K562 (cell line): ENCODE measurements around the gene HDAC1. TPM values are rescaled to one million over a fixed set of nuclear protein-coding genes. Genes with fewer than 3 reads are reported as not detected.
A peak's percentile ranks its signal among the peaks of the same experiment; 100 is the strongest.

Source experiments
- CCNT2 ChIP-seq: IDR thresholded peaks from 2 replicates; pipeline ENCODE4 v1.6.1; 2011; ENCODE audit warnings: borderline replicate concordance, low read depth, mild to moderate bottlenecking, moderate library complexity, mixed read lengths, low read length; ENCODE audit not compliant: insufficient read length; ENCODE audit errors: extremely low read depth
- E2F1 ChIP-seq: sonication (generic); formaldehyde crosslinking; IDR thresholded peaks from 2 replicates; pipeline ENCODE4 v1.8.1; 2023; ENCODE audit warnings: mild to moderate bottlenecking, missing genetic modification reagents, moderate library complexity
- GTF2E2 ChIP-seq: fragments of 200-800 bp; sonication (Bioruptor generic); IDR thresholded peaks from 2 replicates; pipeline ENCODE4 v1.6.1; 2016; ENCODE audit warnings: missing genetic modification characterization, missing compliant biosample characterization
- HDAC3 ChIP-seq: fragments of 450-650 bp; IDR thresholded peaks from 2 replicates; pipeline ENCODE4 v1.6.1; 2018; ENCODE audit warnings: borderline replicate concordance, mild to moderate bottlenecking, moderate library complexity; ENCODE audit not compliant: partially characterized antibody
- NR2F6 ChIP-seq: fragments of 450-650 bp; formaldehyde crosslinking; IDR thresholded peaks from 2 replicates; pipeline ENCODE4 v1.4.0; 2020; ENCODE audit warnings: mild to moderate bottlenecking
- RBM34 ChIP-seq: fragments of 200-400 bp; formaldehyde crosslinking; IDR thresholded peaks from 2 replicates; pipeline ENCODE4 v1.6.1; 2018; ENCODE audit warnings: low read length, borderline replicate concordance; ENCODE audit not compliant: insufficient read depth
- RBM39 ChIP-seq: fragments of 200-400 bp; formaldehyde crosslinking; optimal IDR thresholded peaks from 2 replicates; pipeline ENCODE3; 2018; ENCODE audit warnings: low read depth, low read length
- USF1 ChIP-seq: sonication (generic); formaldehyde crosslinking; IDR thresholded peaks from 2 replicates; pipeline ENCODE4 v1.9.0; 2022; ENCODE audit warnings: mild to moderate bottlenecking, missing genetic modification reagents
- ZBTB2 ChIP-seq: fragments of 450-650 bp; IDR thresholded peaks from 2 replicates; pipeline ENCODE4 v1.6.1; 2016; ENCODE audit warnings: antibody characterized with exemption
- ZNF518B ChIP-seq: fragments of 250-450 bp; sonication (Bioruptor Pico); IDR thresholded peaks from 2 replicates; pipeline ENCODE4 v1.5.0; 2021; ENCODE audit warnings: mild to moderate bottlenecking, moderate library complexity
- ZNF76 ChIP-seq: fragments of 250-450 bp; sonication (Bioruptor Pico); IDR thresholded peaks from 2 replicates; pipeline ENCODE4 v1.4.0; 2020; ENCODE audit warnings: mild to moderate bottlenecking, moderate library complexity, borderline replicate concordance
- polyA plus RNA-seq, 8 experiments: library from polyadenylated mRNA; depleted of rRNA in 4 of 8; stranded (reverse) in 5 of 8; unstranded in 3 of 8; fragments of >200 nt; fragmentation: Nextera tagmentation in 2 of 8; fragmentation: Illumina TruSeq in 1 of 8; extraction: Ambion mirVana in 2 of 8; extraction: Trizol in 1 of 8; gene quantifications; 2 replicates each; pipeline versions ENCODE4 v1.2.1 to v1.2.3, GENCODE V29; 2011 to 2014; ENCODE audit warnings: inconsistent platforms in 1 of 8, missing spikeins in 1 of 8
- total RNA-seq, 7 experiments: library from RNA; depleted of rRNA in 6 of 7; stranded (reverse); fragments of >200 nt in 6 of 7; fragmentation: Illumina TruSeq in 2 of 7; extraction: Trizol in 2 of 7; gene quantifications; 2 replicates each; pipeline versions ENCODE4 v1.2.1 to v1.2.3, GENCODE V29; 2011 to 2021; ENCODE audit warnings: low replicate concordance in 1 of 7
- TF ChIP-seq, protein P1 (sequence below): fragments of 250-450 bp; sonication (Bioruptor Pico); IDR thresholded peaks from 2 replicates; pipeline ENCODE4 v1.4.0; 2020; ENCODE audit warnings: mild to moderate bottlenecking, moderate library complexity, borderline replicate concordance
- TF ChIP-seq, protein P2 (sequence below): fragments of 450-650 bp; conservative IDR thresholded peaks from 2 replicates; pipeline ENCODE4 v1.6.1; 2016; ENCODE audit warnings: missing genetic modification characterization, low read depth, mild to moderate bottlenecking, missing compliant biosample characterization, moderate library complexity
- TF ChIP-seq, protein P3 (sequence below): sonication (generic); formaldehyde crosslinking; IDR thresholded peaks from 2 replicates; pipeline ENCODE4 v1.9.0; 2022; ENCODE audit warnings: mild to moderate bottlenecking, missing genetic modification reagents

The HDAC1 gene
- total and polyA plus RNA-seq, 9 of the 15 experiments (the other 6 are each of a cell fraction or from before 2014, with no cell fraction given), result 169 to 384 (median 193) TPM

GRCh38 chr1:32350785-32351398 is 59.0 kb downstream of the HDAC1 start (continued):
- TF ChIP-seq, protein P1, sequence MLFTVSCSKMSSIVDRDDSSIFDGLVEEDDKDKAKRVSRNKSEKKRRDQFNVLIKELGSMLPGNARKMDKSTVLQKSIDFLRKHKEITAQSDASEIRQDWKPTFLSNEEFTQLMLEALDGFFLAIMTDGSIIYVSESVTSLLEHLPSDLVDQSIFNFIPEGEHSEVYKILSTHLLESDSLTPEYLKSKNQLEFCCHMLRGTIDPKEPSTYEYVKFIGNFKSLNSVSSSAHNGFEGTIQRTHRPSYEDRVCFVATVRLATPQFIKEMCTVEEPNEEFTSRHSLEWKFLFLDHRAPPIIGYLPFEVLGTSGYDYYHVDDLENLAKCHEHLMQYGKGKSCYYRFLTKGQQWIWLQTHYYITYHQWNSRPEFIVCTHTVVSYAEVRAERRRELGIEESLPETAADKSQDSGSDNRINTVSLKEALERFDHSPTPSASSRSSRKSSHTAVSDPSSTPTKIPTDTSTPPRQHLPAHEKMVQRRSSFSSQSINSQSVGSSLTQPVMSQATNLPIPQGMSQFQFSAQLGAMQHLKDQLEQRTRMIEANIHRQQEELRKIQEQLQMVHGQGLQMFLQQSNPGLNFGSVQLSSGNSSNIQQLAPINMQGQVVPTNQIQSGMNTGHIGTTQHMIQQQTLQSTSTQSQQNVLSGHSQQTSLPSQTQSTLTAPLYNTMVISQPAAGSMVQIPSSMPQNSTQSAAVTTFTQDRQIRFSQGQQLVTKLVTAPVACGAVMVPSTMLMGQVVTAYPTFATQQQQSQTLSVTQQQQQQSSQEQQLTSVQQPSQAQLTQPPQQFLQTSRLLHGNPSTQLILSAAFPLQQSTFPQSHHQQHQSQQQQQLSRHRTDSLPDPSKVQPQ (CRISPR knock-in tag), result no peak
- TF ChIP-seq NR2F6 (CRISPR knock-in tag), result no peak
- TF ChIP-seq E2F1 (CRISPR knock-in tag), result no peak
- TF ChIP-seq RBM39, result no peak
- no peak for TF ChIP-seq ZNF518B (CRISPR knock-in tag)
- TF ChIP-seq, protein P2, sequence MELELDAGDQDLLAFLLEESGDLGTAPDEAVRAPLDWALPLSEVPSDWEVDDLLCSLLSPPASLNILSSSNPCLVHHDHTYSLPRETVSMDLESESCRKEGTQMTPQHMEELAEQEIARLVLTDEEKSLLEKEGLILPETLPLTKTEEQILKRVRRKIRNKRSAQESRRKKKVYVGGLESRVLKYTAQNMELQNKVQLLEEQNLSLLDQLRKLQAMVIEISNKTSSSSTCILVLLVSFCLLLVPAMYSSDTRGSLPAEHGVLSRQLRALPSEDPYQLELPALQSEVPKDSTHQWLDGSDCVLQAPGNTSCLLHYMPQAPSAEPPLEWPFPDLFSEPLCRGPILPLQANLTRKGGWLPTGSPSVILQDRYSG (tag), result peak; percentile 83; the same call in 1 of the 2 replicates
- TF ChIP-seq USF1 (CRISPR knock-in tag), result no peak
- no peak for TF ChIP-seq GTF2E2 (tag)
- peak; percentile 80; the same call in 1 of the 2 replicates for TF ChIP-seq ZNF76 (CRISPR knock-in tag)
- TF ChIP-seq CCNT2, result peak; percentile 72
- TF ChIP-seq HDAC3, result no peak
- no peak for TF ChIP-seq RBM34
- TF ChIP-seq, protein P3, sequence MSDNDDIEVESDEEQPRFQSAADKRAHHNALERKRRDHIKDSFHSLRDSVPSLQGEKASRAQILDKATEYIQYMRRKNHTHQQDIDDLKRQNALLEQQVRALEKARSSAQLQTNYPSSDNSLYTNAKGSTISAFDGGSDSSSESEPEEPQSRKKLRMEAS (CRISPR knock-in tag), result peak; percentile 97
- no peak; the same call in 1 of the 2 replicates for TF ChIP-seq ZBTB2
